Hepatocyte (in vitro differentiated cells): Measurements from ENCODE around the gene OSBPL5. TPM values are rescaled to one million over a fixed set of nuclear protein-coding genes. Genes with fewer than 3 reads are reported as not detected.

ENCODE experiments used
- DNase-seq: peaks from one replicate; pipeline ENCODE4 v3.0.0-alpha.2; 2016; ENCODE audit warnings: low spot score
- H2AFZ ChIP-seq: fragments of 200-600 bp; sonication (generic); 2 replicates; pipeline ENCODE4 v1.6.0; 2016; ENCODE audit warnings: antibody characterized with exemption, mild to moderate bottlenecking
- H3K27ac ChIP-seq: fragments of 200-600 bp; sonication (generic); 2 replicates; pipeline ENCODE4 v1.5.1; 2016; ENCODE audit warnings: mild to moderate bottlenecking
- H3K27me3 ChIP-seq: fragments of 200-600 bp; sonication (generic); 2 replicates; pipeline ENCODE4 v1.6.1; 2016
- H3K36me3 ChIP-seq: fragments of 200-600 bp; sonication (generic); replicated peaks from 2 replicates; pipeline ENCODE4 v1.5.1; 2016; ENCODE audit warnings: low read depth; ENCODE audit not compliant: insufficient read depth
- H3K4me1 ChIP-seq: fragments of 200-600 bp; sonication (generic); 2 replicates; pipeline ENCODE4 v1.5.1; 2016; ENCODE audit warnings: mild to moderate bottlenecking, moderate library complexity; ENCODE audit not compliant: insufficient read depth
- H3K4me2 ChIP-seq: fragments of 200-600 bp; sonication (generic); 2 replicates; pipeline ENCODE4 v1.6.0; 2016
- H3K4me3 ChIP-seq: fragments of 200-600 bp; sonication (generic); 2 replicates; pipeline ENCODE4 v1.5.1; 2016; ENCODE audit warnings: mild to moderate bottlenecking
- H3K79me2 ChIP-seq: fragments of 200-600 bp; sonication (generic); 2 replicates; pipeline ENCODE4 v1.6.0; 2017; ENCODE audit warnings: mild to moderate bottlenecking
- H3K9me2 ChIP-seq: fragments of 200-600 bp; sonication (generic); replicated peaks from 2 replicates; pipeline ENCODE4 v1.6.0; 2017; ENCODE audit warnings: mild to moderate bottlenecking; ENCODE audit not compliant: insufficient read depth
- H3K9me3 ChIP-seq: fragments of 200-600 bp; sonication (generic); 2 replicates; pipeline ENCODE4 v1.5.1; 2016; ENCODE audit warnings: low read depth, mild to moderate bottlenecking
- H4K20me1 ChIP-seq: fragments of 200-600 bp; sonication (generic); 2 replicates; pipeline ENCODE4 v1.6.0; 2016; ENCODE audit warnings: mild to moderate bottlenecking; ENCODE audit not compliant: insufficient read depth, poor library complexity, severe bottlenecking
- CTCF ChIP-seq: fragments of 200-600 bp; sonication (generic); IDR thresholded peaks from 2 replicates; pipeline ENCODE4 v1.5.1; 2016; ENCODE audit warnings: antibody characterized with exemption, mild to moderate bottlenecking; ENCODE audit not compliant: poor library complexity
- EZH2 ChIP-seq: fragments of 200-600 bp; sonication (generic); IDR thresholded peaks from 2 replicates; pipeline ENCODE4 v1.6.1; 2016; ENCODE audit warnings: antibody characterized with exemption, mild to moderate bottlenecking, borderline replicate concordance
- EZH2phosphoT487 ChIP-seq: fragments of 200-600 bp; sonication (generic); IDR thresholded peaks from one replicate; pipeline ENCODE4 v1.6.1; 2018; ENCODE audit warnings: antibody characterized with exemption, mild to moderate bottlenecking, low read depth, moderate library complexity; ENCODE audit not compliant: unreplicated experiment, severe bottlenecking
- WGBS: methylation state at CpG from one replicate; pipeline ENCODE4 v1.1.6; 2016; ENCODE audit warnings: low lambda C conversion rate; ENCODE audit errors: missing lambda C conversion rate; 5-methylcytosine and 5-hydroxymethylcytosine counted together
- polyA plus RNA-seq: library from polyadenylated mRNA; unstranded; fragments of >200 nt; fragmentation: Nextera tagmentation; extraction: Ambion mirVana; gene quantifications from 2 replicates; pipeline ENCODE4 v1.2.1, GENCODE V29; 2016
- total RNA-seq: library from RNA; depleted of rRNA; stranded (reverse); fragments of >200 nt; gene quantifications from 2 replicates; pipeline ENCODE4 v1.2.3, GENCODE V29; 2014

The OSBPL5 gene
- total and polyA plus RNA-seq, 2 experiments from 2014 or later, result 9.0 to 12.5 TPM

GRCh38 chr11:3044004-3044403, 121.1 kb downstream of the OSBPL5 start:
- DNase-seq, result no peak
- no peak overlapping the region for H3K4me3 ChIP-seq
- H3K9me2 ChIP-seq, result no peaks in the 10 kb centered on the region
- H3K27me3 ChIP-seq, result no peaks in the 10 kb centered on the region
- no peaks in the 10 kb centered on the region for H3K36me3 ChIP-seq
- H3K9me3 ChIP-seq, result no peaks in the 10 kb centered on the region
- no peak overlapping the region for H3K27ac ChIP-seq
- TF ChIP-seq CTCF (no peak), EZH2phosphoT487 (no peak), EZH2 (no peak)
- H3K79me2 ChIP-seq, result peaks cover 60% of the 10 kb centered on the region
- peaks cover 52% of the 10 kb centered on the region for H4K20me1 ChIP-seq
- H3K4me2 ChIP-seq, result no peak overlapping the region
- no peak overlapping the region for H2AFZ ChIP-seq
- no peaks in the 10 kb centered on the region for H3K4me1 ChIP-seq
- WGBS, result 56% methylated on average over 6 of the region's 6 CpGs

GRCh38 chr11:3043315-3043871, 121.7 kb downstream of the OSBPL5 start:
- no peaks in the 10 kb centered on the region for H3K27me3 ChIP-seq
- peaks cover 54% of the 10 kb centered on the region for H3K79me2 ChIP-seq
- H3K36me3 ChIP-seq, result no peaks in the 10 kb centered on the region
- no peak overlapping the region for H3K27ac ChIP-seq
- no peak for TF ChIP-seq CTCF
- no peak for TF ChIP-seq EZH2phosphoT487
- TF ChIP-seq EZH2, result no peak
- 87% methylated on average over 16 of the region's 16 CpGs for WGBS
- no peak overlapping the region for H3K4me3 ChIP-seq
- DNase-seq, result no peak
- H3K4me1 ChIP-seq, result no peaks in the 10 kb centered on the region
- H3K9me3 ChIP-seq, result no peaks in the 10 kb centered on the region
- H3K9me2 ChIP-seq, result no peaks in the 10 kb centered on the region
- peaks cover 46% of the 10 kb centered on the region for H4K20me1 ChIP-seq
- no peak overlapping the region for H2AFZ ChIP-seq
- H3K4me2 ChIP-seq, result no peak overlapping the region

- no peaks in the 10 kb centered on the region for H3K9me3 ChIP-seq
- H3K27me3 ChIP-seq, result no peaks in the 10 kb centered on the region
- TF ChIP-seq CTCF, result no peak
- no peak for TF ChIP-seq EZH2
- TF ChIP-seq EZH2phosphoT487, result no peak
- no peaks in the 10 kb centered on the region for H3K4me1 ChIP-seq
- H3K79me2 ChIP-seq, result peaks cover 47% of the 10 kb centered on the region
- no peak for DNase-seq
- H2AFZ ChIP-seq, result no peak overlapping the region
- no peaks in the 10 kb centered on the region for H3K36me3 ChIP-seq
- H4K20me1 ChIP-seq, result peaks cover 39% of the 10 kb centered on the region
- H3K27ac ChIP-seq, result no peak overlapping the region
- WGBS, result 81% methylated on average over 11 of the region's 11 CpGs
- no peak overlapping the region for H3K4me3 ChIP-seq
- H3K9me2 ChIP-seq, result no peaks in the 10 kb centered on the region
- H3K4me2 ChIP-seq, result no peak overlapping the region
These were observed 122.4 kb downstream of the OSBPL5 start for GRCh38 chr11:3042496-3043314.
